ENCODE results near the gene RSAD1. TPM values are rescaled to one million over a fixed set of nuclear protein-coding genes. Genes with fewer than 3 reads are reported as not detected.

Gene RSAD1
- total RNA-seq, 1 donor from 2014 or later, result 34.3 TPM

GRCh38 chr17:50453901-50454300 is 24.8 kb upstream of the RSAD1 start:
- no peak for ATAC-seq
- Histone ChIP-seq H3K36me3 (no peaks in the 10 kb centered on the region), H3K27me3 (no peaks in the 10 kb centered on the region), H3K4me1 (peaks cover 11% of the 10 kb centered on the region), H3K27ac (no peak overlapping the region), H3K4me3 (no peak overlapping the region), H3K9me3 (no peaks in the 10 kb centered on the region)
- no peak for TF ChIP-seq CTCF (IDR thresholded peaks at IDR 0.05)
- DNase-seq, result no peak
- intact Hi-C loops (cut with DNase I), result no loop called here

GRCh38 chr17:50457621-50458020 is 21.0 kb upstream of the RSAD1 start:
- Histone ChIP-seq H3K9me3 (no peaks in the 10 kb centered on the region), H3K4me3 (no peak overlapping the region), H3K36me3 (peaks cover 4% of the 10 kb centered on the region), H3K27ac (no peak overlapping the region), H3K27me3 (no peaks in the 10 kb centered on the region), H3K4me1 (peaks cover 7% of the 10 kb centered on the region)
- intact Hi-C loops (cut with DNase I), result no loop called here
- ATAC-seq (no peak), DNase-seq (no peak)
- no peak for TF ChIP-seq CTCF (IDR thresholded peaks at IDR 0.05)

- TF ChIP-seq CTCF (IDR thresholded peaks at IDR 0.05), result no peak
- Histone ChIP-seq H3K27ac (no peak overlapping the region), H3K4me3 (no peak overlapping the region), H3K4me1 (peaks cover under 1% of the 10 kb centered on the region), H3K9me3 (no peaks in the 10 kb centered on the region), H3K27me3 (no peaks in the 10 kb centered on the region), H3K36me3 (peaks cover 8% of the 10 kb centered on the region)
- intact Hi-C loops (cut with DNase I), result no loop called here
- DNase-seq, result no peak
- ATAC-seq, result no peak
Observed at GRCh38 chr17:50458270-50458669, 20.4 kb upstream of the RSAD1 start.

- TF ChIP-seq CTCF (IDR thresholded peaks at IDR 0.05), result no peak
- no peaks in the 10 kb centered on the region for H3K9me3 ChIP-seq
- intact Hi-C loops (cut with DNase I), result no loop called here
- DNase-seq (no peak), ATAC-seq (peak; percentile 28)
- H3K4me3 ChIP-seq, result no peak overlapping the region
- no peaks in the 10 kb centered on the region for H3K27me3 ChIP-seq
- peaks cover 8% of the 10 kb centered on the region for H3K36me3 ChIP-seq
- H3K27ac ChIP-seq, result no peak overlapping the region
- no peaks in the 10 kb centered on the region for H3K4me1 ChIP-seq
Observed at GRCh38 chr17:50458701-50459676, 19.7 kb upstream of the RSAD1 start.

GRCh38 chr17:50459756-50460155 is 18.9 kb upstream of the RSAD1 start:
- ATAC-seq (no peak), DNase-seq (no peak)
- intact Hi-C loops (cut with DNase I), result no loop called here
- no peak for TF ChIP-seq CTCF (IDR thresholded peaks at IDR 0.05)
- H3K27me3 ChIP-seq, result no peaks in the 10 kb centered on the region
- H3K4me1 ChIP-seq, result no peaks in the 10 kb centered on the region
- no peak overlapping the region for H3K4me3 ChIP-seq
- peaks cover 8% of the 10 kb centered on the region for H3K36me3 ChIP-seq
- no peak overlapping the region for H3K27ac ChIP-seq
- no peaks in the 10 kb centered on the region for H3K9me3 ChIP-seq

Measured in upper lobe of right lung (tissue), 1 donor.